ENCODE data around the gene NXT2.
A peak's percentile ranks its signal among the peaks of the same experiment; 100 is the strongest.
"Not testable (repeated sequence)": the region's sequence is repeated elsewhere in the genome, so short reads cannot be mapped to it uniquely, and the experiment has no call there.

Gene NXT2

DNA sequence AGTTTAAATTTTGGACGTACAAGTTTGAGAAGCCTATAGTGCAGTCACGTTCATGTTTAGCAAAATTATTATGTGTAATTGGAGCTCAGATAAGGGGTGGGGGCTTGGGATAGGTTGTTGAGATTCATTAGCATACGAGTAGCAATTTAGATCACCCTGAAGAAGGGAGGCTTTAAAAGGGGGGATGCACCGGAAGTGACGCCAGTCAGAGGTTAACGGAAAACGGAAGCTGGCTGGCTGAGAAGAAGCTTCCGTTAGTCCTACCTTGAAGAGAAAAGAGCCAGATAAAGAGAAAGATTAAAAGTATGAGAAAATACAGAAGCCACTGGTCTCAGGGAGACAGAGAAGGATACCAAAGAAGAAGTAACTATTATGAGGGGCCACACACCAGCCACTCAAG lies 1.1 kb upstream of the NXT2 start:
- no peaks in the 10 kb centered on the region for H3K9me3 ChIP-seq (ENCODE audit: control insufficient read depth, insufficient read depth, low read depth, low read length)
- no peak overlapping the region for H3K4me3 ChIP-seq (ENCODE audit: low read depth, low read length)
- H3K4me1 ChIP-seq (ENCODE audit: control insufficient read depth, insufficient read depth, low read length): no peaks in the 10 kb centered on the region
- no peaks in the 10 kb centered on the region for H3K36me3 ChIP-seq (ENCODE audit: control insufficient read depth, insufficient read depth, low read length)
- no peak overlapping the region for H3K27ac ChIP-seq (ENCODE audit: low read depth, low read length)
- H3K27me3 ChIP-seq (ENCODE audit: control insufficient read depth, insufficient read depth, low read length): peaks cover 42% of the 10 kb centered on the region
- H3K9ac ChIP-seq (ENCODE audit: low read length): no peak overlapping the region

DNA sequence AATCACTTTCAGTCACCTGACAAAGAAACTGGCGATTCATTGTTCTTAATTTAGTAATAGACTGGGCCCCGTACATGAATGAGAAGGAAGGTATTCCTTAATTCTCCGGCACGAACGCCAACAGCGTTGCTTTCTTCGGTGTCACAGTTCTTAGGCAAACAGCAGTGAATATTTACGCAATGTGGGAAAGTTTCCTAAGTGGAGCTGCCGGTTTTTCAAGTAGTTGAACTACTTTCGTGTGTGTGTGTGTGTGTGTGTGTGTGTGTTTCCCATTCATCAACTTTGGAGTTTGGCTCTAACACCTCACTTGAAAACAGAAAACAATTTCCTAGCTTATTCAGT lies 651 bp downstream of the NXT2 start:
- Histone ChIP-seq H3K27ac (ENCODE audit: low read depth, low read length) (no peak overlapping the region; the same call in 1 of the 2 replicates), H3K9me3 (ENCODE audit: control insufficient read depth, insufficient read depth, low read depth, low read length) (no peaks in the 10 kb centered on the region), H3K27me3 (ENCODE audit: control insufficient read depth, insufficient read depth, low read length) (peaks cover 27% of the 10 kb centered on the region), H3K4me3 (ENCODE audit: low read depth, low read length) (peak overlapping the region; percentile 82), H3K36me3 (ENCODE audit: control insufficient read depth, insufficient read depth, low read length) (no peaks in the 10 kb centered on the region), H3K9ac (ENCODE audit: low read length) (peak overlapping the region; percentile 44), H3K4me1 (ENCODE audit: control insufficient read depth, insufficient read depth, low read length) (no peaks in the 10 kb centered on the region)

DNA sequence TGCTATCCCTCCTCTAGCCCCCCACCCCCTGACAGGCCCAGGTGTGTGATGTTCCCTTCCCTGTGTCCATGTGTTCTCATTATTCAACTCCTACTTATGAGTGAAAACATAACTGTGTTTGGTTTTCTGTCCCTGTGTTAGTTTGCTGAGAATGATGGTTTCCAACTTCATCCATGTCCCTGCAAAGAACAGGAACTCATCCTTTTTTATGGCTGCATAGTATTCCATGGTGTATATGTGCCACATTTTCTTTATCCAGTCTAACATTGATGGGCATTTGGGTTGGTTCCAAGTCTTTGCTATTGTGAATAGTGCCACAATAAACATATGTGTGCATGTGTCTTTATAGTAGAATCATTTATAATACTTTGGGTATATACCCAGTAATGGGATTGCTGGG lies 2.4 kb downstream of the NXT2 start:
- not testable (repeated sequence) for H3K27ac ChIP-seq (ENCODE audit: low read depth, low read length); H3K9ac ChIP-seq (ENCODE audit: low read length); H3K4me3 ChIP-seq (ENCODE audit: low read depth, low read length); H3K9me3 ChIP-seq (ENCODE audit: control insufficient read depth, insufficient read depth, low read depth, low read length); H3K4me1 ChIP-seq (ENCODE audit: control insufficient read depth, insufficient read depth, low read length); H3K36me3 ChIP-seq (ENCODE audit: control insufficient read depth, insufficient read depth, low read length); H3K27me3 ChIP-seq (ENCODE audit: control insufficient read depth, insufficient read depth, low read length)

DNA sequence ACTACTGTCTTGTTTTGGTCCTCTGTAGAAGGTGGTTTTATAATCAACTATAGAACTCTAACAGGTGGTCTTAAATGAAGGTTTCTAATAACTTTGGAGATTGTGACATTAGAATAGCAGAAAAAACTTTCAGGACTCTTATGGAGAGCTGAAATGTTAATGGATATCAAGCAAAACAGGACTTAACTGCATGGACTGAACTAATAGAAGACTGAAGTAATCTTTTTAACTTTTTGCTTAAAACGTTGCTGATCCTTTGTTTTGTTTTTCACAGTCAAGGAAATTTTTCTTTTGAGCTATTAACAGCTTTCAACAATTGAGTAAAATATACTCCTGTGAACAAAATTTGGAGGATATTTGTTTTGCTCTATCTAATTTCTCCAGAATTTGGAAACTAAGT lies 17.2 kb downstream of the NXT2 start:
- H3K9ac ChIP-seq (ENCODE audit: low read length): no peak overlapping the region
- H3K4me1 ChIP-seq (ENCODE audit: control insufficient read depth, insufficient read depth, low read length): no peaks in the 10 kb centered on the region
- peaks cover 11% of the 10 kb centered on the region for H3K9me3 ChIP-seq (ENCODE audit: control insufficient read depth, insufficient read depth, low read depth, low read length)
- H3K27ac ChIP-seq (ENCODE audit: low read depth, low read length): no peak overlapping the region
- H3K36me3 ChIP-seq (ENCODE audit: control insufficient read depth, insufficient read depth, low read length): no peaks in the 10 kb centered on the region
- H3K4me3 ChIP-seq (ENCODE audit: low read depth, low read length): no peak overlapping the region
- no peaks in the 10 kb centered on the region; the same call in 1 of the 2 replicates for H3K27me3 ChIP-seq (ENCODE audit: control insufficient read depth, insufficient read depth, low read length)

DNA sequence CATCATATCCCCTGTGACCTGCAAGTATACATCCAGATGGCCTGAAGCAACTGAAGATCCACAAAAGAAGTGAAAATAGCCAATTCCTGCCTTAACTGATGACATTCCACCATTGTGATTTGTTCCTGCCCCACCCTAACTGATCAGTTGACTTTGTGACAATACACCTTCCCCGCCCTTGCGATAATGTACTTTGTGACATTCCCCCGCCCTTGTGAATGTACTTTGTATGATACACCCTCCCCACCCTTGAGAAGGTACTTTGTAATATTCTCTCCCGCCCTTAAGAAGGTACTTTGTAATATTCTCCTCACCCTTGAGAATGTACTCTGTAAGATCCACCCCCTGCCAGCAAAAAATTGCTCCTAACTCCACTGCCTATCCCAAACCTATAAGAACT lies 39.4 kb downstream of the NXT2 start:
- H3K27ac ChIP-seq (ENCODE audit: low read depth, low read length); H3K4me3 ChIP-seq (ENCODE audit: low read depth, low read length); H3K9me3 ChIP-seq (ENCODE audit: control insufficient read depth, insufficient read depth, low read depth, low read length); H3K9ac ChIP-seq (ENCODE audit: low read length); H3K4me1 ChIP-seq (ENCODE audit: control insufficient read depth, insufficient read depth, low read length); H3K36me3 ChIP-seq (ENCODE audit: control insufficient read depth, insufficient read depth, low read length): not testable (repeated sequence)
- H3K27me3 ChIP-seq (ENCODE audit: control insufficient read depth, insufficient read depth, low read length): peaks cover 25% of the 10 kb centered on the region; the same call in 1 of the 2 replicates

DNA sequence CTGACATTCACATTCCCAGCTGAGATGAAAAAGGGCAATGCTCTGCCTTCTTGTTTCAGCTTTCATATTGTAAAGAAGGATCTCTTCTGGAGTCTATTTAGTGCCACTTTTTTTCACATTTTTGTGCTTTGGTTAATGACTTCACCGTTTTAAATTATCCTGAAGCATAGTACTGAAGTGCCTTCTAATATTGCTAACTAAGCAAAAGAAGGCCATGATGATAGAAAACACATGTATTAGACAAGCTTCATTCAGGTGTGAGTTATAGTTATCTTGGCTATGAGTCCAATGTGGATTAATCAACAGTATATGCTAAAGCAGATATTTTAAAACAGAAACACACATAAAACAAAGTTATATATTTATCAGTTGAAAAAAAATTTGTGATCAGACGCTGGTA lies 40.4 kb downstream of the NXT2 start:
- Histone ChIP-seq H3K9ac (ENCODE audit: low read length) (no peak overlapping the region), H3K27me3 (ENCODE audit: control insufficient read depth, insufficient read depth, low read length) (peaks cover 27% of the 10 kb centered on the region; the same call in 1 of the 2 replicates), H3K9me3 (ENCODE audit: control insufficient read depth, insufficient read depth, low read depth, low read length) (no peaks in the 10 kb centered on the region), H3K36me3 (ENCODE audit: control insufficient read depth, insufficient read depth, low read length) (no peaks in the 10 kb centered on the region), H3K4me1 (ENCODE audit: control insufficient read depth, insufficient read depth, low read length) (peaks cover 7% of the 10 kb centered on the region; the same call in 1 of the 2 replicates), H3K4me3 (ENCODE audit: low read depth, low read length) (no peak overlapping the region), H3K27ac (ENCODE audit: low read depth, low read length) (no peak overlapping the region)

DNA sequence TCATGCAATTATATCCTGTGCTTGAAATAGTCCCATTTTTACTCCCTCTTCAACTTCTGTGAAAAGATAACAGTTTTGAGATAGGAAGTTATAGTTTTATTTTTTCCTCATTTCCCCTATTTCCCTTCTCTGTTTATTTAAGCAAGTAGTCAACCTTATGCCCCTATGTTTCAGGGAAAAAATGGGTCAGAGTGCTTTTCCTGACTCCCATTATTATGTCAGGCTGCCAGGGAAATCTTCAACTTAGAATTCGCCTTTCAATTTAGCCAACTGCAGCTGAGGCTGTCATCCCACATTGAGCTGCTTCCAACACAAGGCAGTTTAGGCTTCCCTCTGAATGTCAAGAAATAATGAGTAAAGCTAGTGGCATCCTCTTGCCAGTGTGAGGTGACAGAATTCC lies 42.3 kb downstream of the NXT2 start:
- Histone ChIP-seq H3K4me3 (ENCODE audit: low read depth, low read length) (no peak overlapping the region), H3K9me3 (ENCODE audit: control insufficient read depth, insufficient read depth, low read depth, low read length) (no peaks in the 10 kb centered on the region), H3K36me3 (ENCODE audit: control insufficient read depth, insufficient read depth, low read length) (no peaks in the 10 kb centered on the region), H3K9ac (ENCODE audit: low read length) (no peak overlapping the region), H3K4me1 (ENCODE audit: control insufficient read depth, insufficient read depth, low read length) (peaks cover 7% of the 10 kb centered on the region; the same call in 1 of the 2 replicates), H3K27ac (ENCODE audit: low read depth, low read length) (no peak overlapping the region), H3K27me3 (ENCODE audit: control insufficient read depth, insufficient read depth, low read length) (peaks cover 30% of the 10 kb centered on the region; the same call in 1 of the 2 replicates)

DNA sequence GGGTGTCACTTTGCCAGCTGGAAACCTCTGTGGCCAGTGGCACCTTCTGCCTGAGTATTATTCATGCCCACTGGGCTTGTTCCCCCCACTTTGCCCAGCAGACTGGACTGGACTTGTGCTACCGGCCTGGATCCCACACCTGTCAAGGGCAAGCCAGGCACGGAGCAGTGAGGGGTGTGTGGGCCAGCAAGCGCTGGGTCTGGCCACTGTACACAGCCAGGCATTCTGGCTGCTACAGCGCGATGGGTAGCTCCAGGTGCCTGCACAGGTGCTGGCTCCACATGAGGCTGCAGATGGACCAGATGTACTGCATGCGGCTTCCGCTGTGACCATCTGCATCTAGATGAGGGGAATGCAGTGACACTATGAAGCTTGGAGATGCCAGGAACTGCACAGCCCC lies 48.8 kb downstream of the NXT2 start:
- no peaks in the 10 kb centered on the region for H3K9me3 ChIP-seq (ENCODE audit: control insufficient read depth, insufficient read depth, low read depth, low read length)
- no peak overlapping the region for H3K4me3 ChIP-seq (ENCODE audit: low read depth, low read length)
- no peak overlapping the region for H3K9ac ChIP-seq (ENCODE audit: low read length)
- H3K4me1 ChIP-seq (ENCODE audit: control insufficient read depth, insufficient read depth, low read length): no peaks in the 10 kb centered on the region
- H3K27ac ChIP-seq (ENCODE audit: low read depth, low read length): no peak overlapping the region
- peaks cover 27% of the 10 kb centered on the region; the same call in 1 of the 2 replicates for H3K27me3 ChIP-seq (ENCODE audit: control insufficient read depth, insufficient read depth, low read length)
- H3K36me3 ChIP-seq (ENCODE audit: control insufficient read depth, insufficient read depth, low read length): no peaks in the 10 kb centered on the region

DNA sequence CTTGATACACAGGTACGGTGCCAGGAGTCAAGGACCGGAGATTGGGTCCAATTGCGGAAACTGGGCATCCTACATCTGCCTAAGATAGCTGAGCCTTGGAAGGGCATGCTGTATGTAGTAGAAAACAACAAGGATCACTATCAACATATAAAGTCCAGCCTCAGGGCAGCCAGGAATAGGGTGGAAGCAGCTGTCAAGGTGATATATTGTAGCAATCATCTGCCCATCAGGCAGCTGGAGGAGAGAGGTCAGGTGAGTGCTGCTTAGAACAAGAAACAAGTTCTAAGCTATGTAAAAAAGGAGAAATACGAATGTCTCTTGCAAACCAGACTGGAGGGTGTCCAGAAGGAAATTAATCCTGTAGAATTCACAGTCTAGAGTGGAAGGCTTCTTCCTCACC lies 53.5 kb downstream of the NXT2 start:
- no peak overlapping the region for H3K9ac ChIP-seq (ENCODE audit: low read length)
- H3K36me3 ChIP-seq (ENCODE audit: control insufficient read depth, insufficient read depth, low read length): no peaks in the 10 kb centered on the region
- no peaks in the 10 kb centered on the region for H3K4me1 ChIP-seq (ENCODE audit: control insufficient read depth, insufficient read depth, low read length)
- no peaks in the 10 kb centered on the region for H3K9me3 ChIP-seq (ENCODE audit: control insufficient read depth, insufficient read depth, low read depth, low read length)
- H3K4me3 ChIP-seq (ENCODE audit: low read depth, low read length): no peak overlapping the region
- H3K27me3 ChIP-seq (ENCODE audit: control insufficient read depth, insufficient read depth, low read length): peaks cover 28% of the 10 kb centered on the region; the same call in 1 of the 2 replicates
- no peak overlapping the region for H3K27ac ChIP-seq (ENCODE audit: low read depth, low read length)

All from HUES6 (cell line).